Mesodermal cell (in vitro differentiated cells): ENCODE results near the gene PPP6R3.
"Not testable (repeated sequence)": the region's sequence is repeated elsewhere in the genome, so short reads cannot be mapped to it uniquely, and the experiment has no call there.

ENCODE experiments used
- H3K27ac ChIP-seq: 2 replicates; pipeline ENCODE4 v1.7.0; 2013; ENCODE audit warnings: mild to moderate bottlenecking, low read depth, low read length, moderate library complexity; ENCODE audit not compliant: severe bottlenecking
- H3K36me3 ChIP-seq: 2 replicates; pipeline ENCODE4 v1.7.1; 2013; ENCODE audit warnings: mild to moderate bottlenecking, low read length, moderate library complexity; ENCODE audit not compliant: control insufficient read depth, insufficient read depth
- H3K4me1 ChIP-seq: one replicate; pipeline ENCODE4 v1.7.1; 2013; ENCODE audit warnings: mild to moderate bottlenecking, low read length; ENCODE audit not compliant: insufficient read depth, control insufficient read depth, poor library complexity, severe bottlenecking
- H3K4me3 ChIP-seq: 2 replicates; pipeline ENCODE4 v1.7.0; 2013; ENCODE audit warnings: low read length, control low read depth, mild to moderate bottlenecking; ENCODE audit not compliant: insufficient read depth, poor library complexity, severe bottlenecking; ENCODE audit errors: extremely low read depth
- H3K9me3 ChIP-seq: 2 replicates; pipeline ENCODE4 v1.7.1; 2013; ENCODE audit warnings: mild to moderate bottlenecking, low read length, moderate library complexity; ENCODE audit not compliant: control insufficient read depth
- WGBS, 2 experiments: methylation state at CpG; one replicate each; pipeline ENCODE4 v1.1.5; 2013; ENCODE audit warnings: missing lambda C conversion rate in 2 of 2; ENCODE audit not compliant: insufficient coverage in 2 of 2; 5-methylcytosine and 5-hydroxymethylcytosine counted together

The PPP6R3 gene

DNA sequence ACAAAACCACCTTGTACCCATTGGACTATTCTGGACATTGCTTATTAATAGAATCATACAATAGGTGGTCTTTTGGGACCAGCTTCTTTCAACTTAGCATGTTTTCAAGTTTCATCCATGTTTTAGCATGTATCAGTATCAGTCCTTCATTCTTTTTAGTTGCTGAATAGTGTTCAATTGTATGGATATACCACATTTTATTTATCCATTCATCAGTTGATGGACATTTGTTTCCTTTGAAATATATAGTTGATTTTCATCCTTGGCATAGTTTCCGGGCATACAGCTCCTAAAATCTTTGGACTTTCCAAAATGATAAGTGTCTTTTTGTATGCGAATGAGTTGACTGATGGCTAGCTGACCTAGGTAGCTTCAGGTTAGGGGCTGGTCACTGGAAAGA lies 12.2 kb downstream of the PPP6R3 start:
- Histone ChIP-seq H3K4me3 (no peak overlapping the region), H3K9me3 (peaks cover 21% of the 10 kb centered on the region), H3K27ac (no peak overlapping the region), H3K36me3 (peaks cover 72% of the 10 kb centered on the region), H3K4me1 (peaks cover 15% of the 10 kb centered on the region)
- 100% methylated on average over 1 of the region's 2 CpGs for WGBS, 2 experiments

DNA sequence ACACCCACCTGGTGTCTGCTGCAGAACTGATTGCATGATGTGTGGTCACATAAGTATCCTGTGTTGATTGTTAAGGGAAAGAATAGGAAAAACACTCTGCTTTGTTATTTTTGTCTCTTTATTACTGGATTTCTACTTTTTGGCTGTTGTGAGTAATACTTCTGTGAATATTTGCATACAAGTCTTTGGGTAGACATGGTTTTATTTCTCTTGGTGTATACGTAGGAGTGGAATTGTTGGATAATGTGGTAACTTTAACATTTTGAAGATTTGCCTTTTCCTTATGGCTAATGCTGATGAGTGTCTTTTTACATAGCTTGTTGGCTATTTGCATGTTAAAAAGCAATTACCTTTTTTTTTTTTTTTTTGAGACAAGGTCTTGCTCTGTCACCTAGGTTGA lies 13.1 kb downstream of the PPP6R3 start:
- WGBS, 2 experiments, result 100% methylated on average over 1 of the region's 1 CpG; no CpG with 5 or more reads in 1 of the 2 experiments
- peaks cover 74% of the 10 kb centered on the region for H3K36me3 ChIP-seq
- no peak overlapping the region for H3K4me3 ChIP-seq
- peaks cover 14% of the 10 kb centered on the region for H3K4me1 ChIP-seq
- no peak overlapping the region for H3K27ac ChIP-seq
- peaks cover 21% of the 10 kb centered on the region for H3K9me3 ChIP-seq

- not testable (repeated sequence) for H3K27ac ChIP-seq, H3K4me3 ChIP-seq, H3K4me1 ChIP-seq
- WGBS, 2 experiments, result 97 to 98% methylated on average over 16 to 24 of the region's 34 CpGs
- Histone ChIP-seq H3K36me3 (peaks cover 73% of the 10 kb centered on the region), H3K9me3 (peaks cover 27% of the 10 kb centered on the region)
Measured at GRCh38 chr11:68475626-68476025, 15.1 kb downstream of the PPP6R3 start.

DNA sequence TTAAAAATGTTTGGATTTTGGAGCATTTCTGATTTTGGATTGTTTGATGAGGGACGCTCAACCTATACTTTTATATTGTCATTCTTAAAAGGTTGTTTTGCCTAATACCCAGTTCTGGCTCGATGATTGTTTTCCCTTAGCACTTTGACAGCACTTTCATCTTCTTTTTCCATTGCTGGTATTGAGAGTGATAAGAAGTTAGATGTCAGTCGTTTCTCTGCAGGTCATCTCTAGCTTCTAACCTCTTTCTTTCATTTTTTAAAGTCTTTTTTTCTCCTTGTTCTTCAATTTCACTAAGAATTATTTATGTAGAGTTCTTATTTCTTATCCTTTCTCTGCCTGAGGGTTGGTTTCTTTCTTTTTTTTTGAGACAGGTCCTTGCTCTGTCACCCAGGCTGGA lies 18.8 kb downstream of the PPP6R3 start:
- Histone ChIP-seq H3K4me1 (no peaks in the 10 kb centered on the region), H3K4me3 (no peak overlapping the region), H3K27ac (no peak overlapping the region), H3K36me3 (peaks cover 47% of the 10 kb centered on the region), H3K9me3 (peaks cover 23% of the 10 kb centered on the region)
- no CpG with 5 or more reads among the region's 3 CpGs for WGBS, 2 experiments

DNA sequence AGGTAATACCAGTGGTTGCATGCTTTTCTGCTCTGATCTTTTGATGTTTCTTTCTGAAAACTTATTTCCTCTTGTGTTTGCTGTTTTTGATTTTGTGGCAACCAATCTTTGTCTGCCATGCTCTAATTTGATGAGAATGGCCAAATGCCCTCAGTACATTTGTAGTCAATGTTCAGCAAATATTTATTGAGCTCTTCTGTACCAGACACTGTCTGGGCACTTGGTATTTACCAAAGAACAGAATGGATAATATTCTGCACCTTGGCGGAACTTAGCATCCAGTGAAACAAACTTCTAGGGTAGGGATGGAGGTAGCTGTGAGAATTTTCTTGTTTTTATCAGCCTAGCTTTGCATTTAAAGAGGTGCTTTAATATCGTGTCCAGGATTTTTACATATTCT lies 19.6 kb downstream of the PPP6R3 start:
- Histone ChIP-seq H3K36me3 (peaks cover 52% of the 10 kb centered on the region), H3K27ac (no peak overlapping the region), H3K4me3 (no peak overlapping the region), H3K9me3 (peaks cover 23% of the 10 kb centered on the region), H3K4me1 (no peaks in the 10 kb centered on the region)
- WGBS, 2 experiments, result 96 to 100% methylated on average over 1 to 2 of the region's 2 CpGs

DNA sequence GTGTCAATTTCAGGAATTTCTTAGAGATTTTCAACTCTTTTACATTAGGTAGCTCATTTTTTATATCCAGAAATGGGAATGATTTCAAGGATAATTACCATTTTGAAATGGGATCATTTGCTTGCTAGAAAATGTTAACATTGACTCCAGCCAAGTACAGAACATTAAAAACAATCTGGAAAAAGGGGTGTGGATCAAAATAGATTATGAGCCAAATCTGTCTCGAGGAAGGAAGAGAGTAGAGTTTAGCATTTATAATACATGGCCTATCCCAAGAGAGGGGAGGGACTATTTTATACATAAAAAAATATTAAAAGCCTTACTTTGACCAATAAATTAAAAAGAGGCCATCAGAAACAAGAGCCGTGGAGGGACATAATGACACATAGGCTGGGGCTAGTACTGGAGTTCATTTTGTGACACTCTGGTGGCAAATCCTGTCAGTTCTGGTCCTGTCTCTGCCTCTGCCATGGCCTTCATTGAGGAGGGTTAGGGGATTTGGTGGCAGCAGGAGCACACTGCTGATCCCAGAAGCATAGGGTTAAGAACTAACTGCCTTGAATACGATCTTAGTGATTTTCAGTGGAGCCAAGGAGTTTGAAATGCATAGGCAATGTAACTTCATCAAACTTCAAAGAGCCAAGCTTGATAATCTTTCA lies 20.4 kb downstream of the PPP6R3 start:
- Histone ChIP-seq H3K4me3 (no peak overlapping the region), H3K27ac (no peak overlapping the region), H3K4me1 (no peaks in the 10 kb centered on the region), H3K36me3 (peaks cover 54% of the 10 kb centered on the region), H3K9me3 (peaks cover 23% of the 10 kb centered on the region)
- WGBS, 2 experiments, result 88 to 90% methylated on average over 2 of the region's 3 CpGs

- Histone ChIP-seq H3K4me1 (no peaks in the 10 kb centered on the region), H3K27ac (no peak overlapping the region), H3K9me3 (peaks cover 20% of the 10 kb centered on the region), H3K4me3 (no peak overlapping the region), H3K36me3 (peaks cover 50% of the 10 kb centered on the region)
- 90 to 93% methylated on average over 3 to 4 of the region's 6 CpGs for WGBS, 2 experiments
Measured at GRCh38 chr11:68481579-68482240, 21.2 kb downstream of the PPP6R3 start.

GRCh38 chr11:68488623-68489022 lies 28.1 kb downstream of the PPP6R3 start:
- H3K4me3 ChIP-seq, result no peak overlapping the region
- WGBS, 2 experiments, result 100% methylated on average over 1 of the region's 1 CpG
- peaks cover 4% of the 10 kb centered on the region for H3K4me1 ChIP-seq
- no peak overlapping the region for H3K27ac ChIP-seq
- H3K9me3 ChIP-seq, result peaks cover 2% of the 10 kb centered on the region
- H3K36me3 ChIP-seq, result peaks cover 19% of the 10 kb centered on the region

DNA sequence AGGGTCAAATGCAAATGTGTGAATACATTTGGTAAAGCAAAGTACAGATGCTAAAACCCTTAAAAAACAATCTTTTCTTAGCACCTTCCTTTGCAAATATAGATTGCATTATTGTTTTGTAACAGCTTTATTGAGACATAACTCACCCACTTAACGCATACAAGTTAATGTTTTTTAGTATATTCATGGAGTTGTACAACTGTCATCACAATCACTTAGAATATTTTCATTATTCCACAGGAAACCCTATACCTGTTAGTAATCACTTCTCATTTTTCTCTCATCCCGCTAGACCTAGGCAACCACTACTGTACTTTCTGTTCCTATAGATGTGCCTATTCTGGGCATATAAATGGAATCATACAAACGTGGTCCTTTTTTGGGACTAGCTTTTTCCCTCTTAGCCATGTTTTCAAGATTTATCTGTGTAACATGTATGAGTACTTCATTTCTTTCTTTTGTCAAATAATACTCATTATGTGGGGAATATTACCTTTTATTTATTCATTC lies 34.7 kb downstream of the PPP6R3 start:
- H3K4me1 ChIP-seq, result peaks cover 6% of the 10 kb centered on the region
- no CpG with 5 or more reads among the region's 3 CpGs for WGBS, 2 experiments
- no peak overlapping the region for H3K27ac ChIP-seq
- peaks cover 6% of the 10 kb centered on the region for H3K36me3 ChIP-seq
- no peak overlapping the region for H3K4me3 ChIP-seq
- no peaks in the 10 kb centered on the region for H3K9me3 ChIP-seq

DNA sequence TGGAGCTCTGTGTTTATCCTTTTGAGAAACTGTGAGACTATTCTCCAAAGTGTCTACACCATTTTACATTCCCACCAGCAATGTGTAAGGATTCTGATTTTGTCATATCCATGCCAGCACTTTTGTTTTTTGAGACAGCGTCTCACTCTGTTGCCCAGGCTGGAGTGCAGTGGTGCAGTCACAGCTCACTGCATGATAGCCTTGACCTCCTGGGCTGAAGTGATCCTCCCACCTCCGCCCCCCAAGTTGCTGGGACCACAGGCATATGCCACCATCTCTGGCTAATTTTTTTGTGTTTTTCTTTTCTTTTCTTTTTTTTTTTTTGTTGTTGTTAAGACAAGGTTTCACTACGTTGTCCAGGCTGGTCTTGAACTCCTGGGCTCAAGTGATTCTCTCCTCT lies 35.3 kb downstream of the PPP6R3 start:
- Histone ChIP-seq H3K36me3 (peaks cover 6% of the 10 kb centered on the region), H3K4me3 (no peak overlapping the region), H3K27ac (no peak overlapping the region), H3K4me1 (peaks cover 6% of the 10 kb centered on the region), H3K9me3 (no peaks in the 10 kb centered on the region)
- 93 to 96% methylated on average over 2 of the region's 3 CpGs for WGBS, 2 experiments

DNA sequence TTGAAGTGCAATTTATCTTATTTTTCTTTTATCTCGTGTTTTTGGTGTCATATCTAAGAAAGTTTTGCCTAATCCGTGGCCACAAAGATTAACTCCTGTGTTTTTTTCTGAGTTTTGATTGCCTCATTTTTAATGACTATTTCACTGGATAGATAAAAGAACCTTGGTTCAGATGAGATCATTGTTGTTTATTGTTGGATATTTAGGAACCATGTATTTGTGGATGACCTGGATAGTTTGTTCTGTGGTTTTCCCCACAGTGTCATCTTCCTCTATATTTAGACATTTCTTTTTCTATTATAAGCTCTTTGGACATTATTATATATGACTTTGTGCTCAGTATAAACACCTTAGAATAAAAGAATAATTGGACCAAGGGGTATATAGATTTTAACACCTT lies 37.2 kb downstream of the PPP6R3 start:
- H3K4me3 ChIP-seq, result no peak overlapping the region
- no peaks in the 10 kb centered on the region for H3K36me3 ChIP-seq
- WGBS, 2 experiments, result 85% methylated on average over 2 of the region's 2 CpGs; no CpG with 5 or more reads in 1 of the 2 experiments
- H3K9me3 ChIP-seq, result no peaks in the 10 kb centered on the region
- H3K4me1 ChIP-seq, result peaks cover 6% of the 10 kb centered on the region
- H3K27ac ChIP-seq, result no peak overlapping the region
